Stimulated activated memory B cell treated with anti-CD40 and anti-IgM and Interleukin-4, amounts not matched to agents 10 μg/mL and 1 μg/mL and 100 μg/mL, for 72 hours (primary cell): ENCODE measurements around the gene TCIRG1.

Experiments
- ATAC-seq: fragments of 150-1000 bp; cut with Tn5 transposase; 2 replicates; pipeline ENCODE4 v1.10.0; 2021
- H3K27ac Mint-ChIP-seq: one replicate; pipeline ENCODE4 v1.8.0; 2022; ENCODE audit warnings: mild to moderate bottlenecking, mixed read lengths
- H3K27me3 Mint-ChIP-seq: one replicate; pipeline ENCODE4 v1.8.0; 2022; ENCODE audit warnings: mixed read lengths
- H3K36me3 Mint-ChIP-seq: one replicate; pipeline ENCODE4 v1.8.0; 2022; ENCODE audit warnings: mixed read lengths
- H3K4me1 Mint-ChIP-seq: one replicate; pipeline ENCODE4 v1.8.0; 2022; ENCODE audit warnings: mixed read lengths
- H3K4me3 Mint-ChIP-seq: one replicate; pipeline ENCODE4 v1.8.0; 2022; ENCODE audit warnings: mild to moderate bottlenecking, moderate library complexity, mixed read lengths
- H3K9me3 Mint-ChIP-seq: one replicate; pipeline ENCODE4 v1.8.0; 2022; ENCODE audit warnings: mixed read lengths

Gene TCIRG1

DNA sequence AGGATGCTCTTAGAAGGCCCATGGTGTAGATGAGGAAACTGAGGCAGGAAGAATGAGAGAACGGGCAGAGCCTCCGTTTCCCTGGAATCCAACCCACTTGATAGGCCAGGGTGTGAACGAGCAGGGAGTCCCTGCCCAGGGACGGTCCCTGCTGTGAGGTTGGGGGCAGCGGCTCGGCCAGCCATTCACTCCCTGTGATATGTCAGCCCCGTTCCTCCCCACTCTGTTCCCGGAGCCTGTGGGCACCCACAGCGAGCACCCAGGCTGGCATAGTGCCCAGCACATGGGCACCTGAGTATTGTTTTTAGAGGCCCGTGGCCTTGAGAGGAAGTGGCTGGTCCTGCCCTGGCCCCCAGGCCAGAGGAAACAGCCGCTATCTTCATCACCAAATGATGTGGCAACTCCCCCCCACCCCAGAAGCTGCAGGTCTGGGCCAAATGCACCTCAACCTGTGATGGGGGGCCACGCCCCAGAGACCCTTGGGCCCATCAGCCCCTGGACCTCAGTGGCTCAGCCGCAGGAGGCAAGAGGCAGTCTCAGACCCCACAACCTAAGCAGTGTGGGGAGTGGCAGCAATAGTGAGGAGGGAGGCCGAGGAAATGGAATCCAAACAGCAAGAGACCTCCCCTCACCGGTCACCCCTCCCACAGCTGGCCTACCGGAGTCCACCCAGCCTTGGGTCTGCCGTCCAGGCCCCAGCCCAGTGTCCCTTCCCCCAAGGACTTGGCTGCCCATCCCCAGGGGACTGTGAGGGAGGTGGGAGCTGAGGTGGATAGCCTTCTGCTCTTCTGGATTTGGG, 26.6 kb upstream of the TCIRG1 start:
- Mint-ChIP-seq H3K27ac (peak overlapping the region; percentile 5), H3K27me3 (no peaks in the 10 kb centered on the region), H3K36me3 (no peaks in the 10 kb centered on the region), H3K4me1 (peaks cover 32% of the 10 kb centered on the region), H3K4me3 (no peak overlapping the region), H3K9me3 (no peaks in the 10 kb centered on the region)
- ATAC-seq = no peak

DNA sequence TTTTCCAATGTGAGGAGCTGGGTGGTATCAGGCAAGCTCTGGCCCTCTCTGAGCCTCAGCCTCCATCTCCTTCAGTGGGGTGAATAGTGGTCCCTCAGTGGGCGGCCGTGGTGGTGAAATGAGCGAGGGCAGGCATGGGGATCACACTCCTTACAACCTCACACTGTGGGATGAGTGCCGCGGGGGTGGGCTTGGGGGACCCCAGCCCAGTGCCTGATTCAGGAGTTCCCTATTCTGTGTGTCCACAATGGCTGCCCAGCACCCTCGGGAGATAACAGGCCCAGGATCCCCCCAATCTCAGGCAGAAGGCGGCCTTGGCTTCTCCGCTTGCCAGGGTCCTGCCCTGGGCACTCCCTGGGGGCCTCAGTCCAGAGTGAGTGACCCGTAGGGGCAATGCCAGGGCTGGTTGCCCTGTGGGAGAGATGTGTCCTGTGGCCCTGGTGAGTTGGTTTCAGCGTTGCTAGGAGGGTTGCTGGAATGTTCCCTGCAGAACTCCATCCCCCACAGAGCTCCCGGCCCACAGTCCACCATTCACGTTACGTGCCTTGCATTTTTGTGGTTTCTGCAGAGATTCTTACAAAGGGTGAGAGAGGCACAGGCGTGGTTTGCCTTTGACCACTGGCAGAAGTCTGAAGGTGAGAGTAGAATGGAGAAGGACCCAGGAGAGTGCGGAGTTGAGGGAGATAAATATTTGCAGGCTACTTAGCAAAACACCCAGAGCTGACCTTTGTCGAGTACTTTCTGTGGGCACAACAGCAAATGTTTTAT, 25.8 kb upstream of the TCIRG1 start:
- Mint-ChIP-seq H3K27ac (no peak overlapping the region), H3K27me3 (no peaks in the 10 kb centered on the region), H3K4me3 (no peak overlapping the region), H3K4me1 (peaks cover 32% of the 10 kb centered on the region), H3K36me3 (no peaks in the 10 kb centered on the region), H3K9me3 (no peaks in the 10 kb centered on the region)
- no peak for ATAC-seq

DNA sequence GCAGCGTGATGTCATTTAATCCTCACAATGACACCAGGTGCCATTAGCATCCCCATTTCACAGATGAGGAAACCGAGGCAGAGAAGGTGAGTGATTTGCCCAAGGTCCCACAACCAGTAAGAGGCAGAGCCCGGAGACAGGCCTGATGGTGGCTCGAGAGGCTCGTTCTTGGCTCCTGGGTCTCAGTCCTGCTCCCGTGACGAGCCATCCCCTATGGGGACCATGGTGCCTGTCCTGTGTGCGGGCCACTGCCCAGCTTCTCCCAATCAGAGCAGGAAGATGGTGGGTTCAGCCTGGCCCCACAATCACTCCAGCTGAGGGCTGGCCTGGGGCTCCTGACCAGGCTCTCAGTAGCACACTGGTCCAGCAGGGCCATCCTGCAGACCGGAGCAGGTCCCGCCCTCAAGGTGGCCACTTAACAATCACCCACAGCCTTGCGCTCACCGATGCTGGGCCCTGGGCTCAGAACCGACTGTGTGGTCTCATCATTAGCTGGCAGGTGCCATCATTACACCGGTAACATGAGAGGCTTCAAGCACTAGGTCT, 25.1 kb upstream of the TCIRG1 start:
- H3K36me3 Mint-ChIP-seq = no peaks in the 10 kb centered on the region
- H3K4me1 Mint-ChIP-seq = peaks cover 30% of the 10 kb centered on the region
- no peak for ATAC-seq
- no peak overlapping the region for H3K4me3 Mint-ChIP-seq
- no peak overlapping the region for H3K27ac Mint-ChIP-seq
- peaks cover under 1% of the 10 kb centered on the region for H3K27me3 Mint-ChIP-seq
- no peaks in the 10 kb centered on the region for H3K9me3 Mint-ChIP-seq

DNA sequence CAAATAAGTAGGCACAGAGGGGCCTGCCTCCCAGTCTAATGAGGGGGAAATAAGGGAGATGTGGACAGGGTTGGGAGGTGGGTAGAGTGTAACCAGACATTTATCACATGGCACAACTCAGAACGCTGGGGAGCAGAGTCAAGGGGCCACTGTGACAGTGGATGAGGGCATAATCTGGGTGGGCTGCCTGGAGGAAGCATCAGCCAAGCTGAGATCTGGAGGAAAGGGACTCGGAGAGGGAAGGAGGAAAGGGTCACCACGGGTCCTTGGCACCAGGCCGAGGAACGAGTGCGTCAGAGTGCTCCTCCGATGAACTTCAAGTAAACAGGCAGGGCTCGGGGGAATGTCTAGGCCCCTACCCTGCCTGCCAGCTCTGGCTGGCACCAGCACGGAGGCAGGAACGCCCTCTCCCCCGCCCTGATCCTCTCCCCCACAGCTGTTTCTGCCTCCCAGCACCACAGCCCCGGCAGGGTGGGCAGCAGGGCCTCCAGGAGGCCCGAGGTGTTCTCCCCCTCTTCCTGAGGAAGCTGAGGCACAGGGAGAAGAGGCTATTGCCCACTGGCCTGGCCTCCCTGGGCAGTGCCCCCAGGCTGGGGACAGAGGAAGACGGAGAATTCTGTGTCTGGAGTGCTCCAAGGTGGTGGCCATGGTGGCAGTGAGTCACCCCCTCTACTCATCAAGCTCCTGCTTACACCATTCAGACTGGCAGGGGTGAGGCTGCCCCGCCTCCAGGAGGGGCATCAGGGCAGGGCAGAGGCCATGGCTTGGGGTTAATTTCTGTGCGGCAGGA, 24.5 kb upstream of the TCIRG1 start:
- Mint-ChIP-seq H3K27ac (no peak overlapping the region), H3K27me3 (peaks cover 7% of the 10 kb centered on the region), H3K4me3 (no peak overlapping the region), H3K4me1 (peaks cover 23% of the 10 kb centered on the region), H3K9me3 (no peaks in the 10 kb centered on the region), H3K36me3 (no peaks in the 10 kb centered on the region)
- no peak for ATAC-seq

DNA sequence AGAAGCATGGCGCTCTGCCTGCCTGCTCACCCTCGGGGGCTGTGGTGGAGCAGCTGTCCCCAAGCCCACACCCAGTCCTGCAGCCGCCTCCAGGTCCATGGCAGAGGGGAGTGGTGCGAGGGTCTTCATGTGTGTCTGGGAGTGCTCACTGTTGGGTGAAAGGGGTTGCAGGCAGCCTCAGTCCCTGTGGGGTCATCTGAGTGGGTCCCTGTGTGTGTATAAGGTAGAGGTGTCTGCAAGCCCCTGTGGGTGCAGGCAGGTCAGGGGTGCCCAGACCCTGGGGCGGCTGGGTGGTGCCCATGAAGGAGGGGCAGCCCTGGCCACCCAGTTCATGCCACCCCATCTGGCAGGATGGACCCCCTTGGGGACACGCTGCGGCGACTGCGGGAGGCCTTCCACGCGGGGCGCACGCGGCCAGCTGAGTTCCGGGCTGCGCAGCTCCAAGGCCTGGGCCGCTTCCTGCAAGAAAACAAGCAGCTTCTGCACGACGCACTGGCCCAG, 23.8 kb upstream of the TCIRG1 start:
- no peaks in the 10 kb centered on the region for H3K9me3 Mint-ChIP-seq
- peaks cover 16% of the 10 kb centered on the region for H3K4me1 Mint-ChIP-seq
- no peaks in the 10 kb centered on the region for H3K36me3 Mint-ChIP-seq
- no peak for ATAC-seq
- no peak overlapping the region for H3K27ac Mint-ChIP-seq
- peaks cover 13% of the 10 kb centered on the region for H3K27me3 Mint-ChIP-seq
- H3K4me3 Mint-ChIP-seq = no peak overlapping the region

DNA sequence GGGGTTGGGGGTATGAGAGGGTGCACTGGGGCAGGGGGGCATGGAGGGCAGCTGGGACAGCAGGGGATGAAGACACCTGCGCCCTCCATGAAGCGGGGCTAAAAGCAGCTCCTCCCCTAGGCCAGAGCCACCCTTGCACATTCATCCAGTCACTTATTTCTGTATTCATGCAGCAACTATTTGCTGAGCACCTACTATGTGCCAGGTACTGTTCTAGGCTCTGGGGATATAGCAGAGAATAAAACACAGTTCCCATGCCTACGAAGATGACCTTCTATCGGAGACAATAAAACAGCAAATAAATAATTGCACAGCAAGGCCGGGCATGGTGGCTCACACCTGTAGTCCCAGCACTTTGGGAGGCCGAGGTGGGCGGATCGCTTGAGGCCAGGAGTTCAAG, 23.4 kb upstream of the TCIRG1 start:
- no peaks in the 10 kb centered on the region for H3K36me3 Mint-ChIP-seq
- H3K27ac Mint-ChIP-seq = no peak overlapping the region
- no peaks in the 10 kb centered on the region for H3K9me3 Mint-ChIP-seq
- peaks cover 14% of the 10 kb centered on the region for H3K4me1 Mint-ChIP-seq
- no peak for ATAC-seq
- no peak overlapping the region for H3K4me3 Mint-ChIP-seq
- H3K27me3 Mint-ChIP-seq = peaks cover 18% of the 10 kb centered on the region

DNA sequence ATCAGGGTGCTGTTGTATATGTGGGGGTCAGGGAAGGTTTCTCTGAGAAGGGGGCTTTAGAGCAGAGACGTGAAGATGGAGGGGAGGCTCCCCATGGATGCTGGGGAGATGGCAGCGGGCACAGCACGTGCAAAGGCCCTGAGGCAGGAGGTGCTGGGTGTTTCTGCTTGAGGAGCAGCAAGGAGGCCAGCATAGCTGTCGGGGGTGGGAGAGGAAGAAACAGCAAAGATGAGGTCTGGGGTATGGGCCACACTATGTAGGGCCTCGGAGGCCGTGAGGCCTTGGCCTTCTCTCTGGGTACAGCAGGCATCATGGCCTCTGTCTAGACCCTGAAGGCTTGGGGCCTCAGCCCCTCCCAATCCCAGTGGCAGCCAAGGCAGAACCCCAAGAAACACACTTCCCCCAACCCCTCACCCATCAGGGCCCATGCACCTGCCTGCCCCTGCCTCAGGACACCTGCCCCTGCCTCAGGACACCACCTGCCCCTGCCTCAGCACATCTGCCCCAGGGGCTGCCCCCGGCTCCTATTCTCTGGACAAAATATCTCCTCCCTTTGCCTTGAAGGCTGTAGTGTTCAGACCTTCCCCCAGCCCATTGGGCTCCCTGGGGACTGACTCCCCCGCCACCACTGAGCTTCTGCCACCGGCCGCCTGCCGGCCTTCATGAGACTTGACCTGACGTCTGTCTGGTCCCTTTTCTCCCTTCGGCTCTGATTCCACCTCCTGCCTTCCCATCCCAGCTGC, 22.5 kb upstream of the TCIRG1 start:
- Mint-ChIP-seq H3K4me1 (peaks cover 11% of the 10 kb centered on the region), H3K36me3 (no peaks in the 10 kb centered on the region), H3K9me3 (no peaks in the 10 kb centered on the region), H3K27ac (no peak overlapping the region), H3K4me3 (no peak overlapping the region), H3K27me3 (peaks cover 21% of the 10 kb centered on the region)
- no peak for ATAC-seq

DNA sequence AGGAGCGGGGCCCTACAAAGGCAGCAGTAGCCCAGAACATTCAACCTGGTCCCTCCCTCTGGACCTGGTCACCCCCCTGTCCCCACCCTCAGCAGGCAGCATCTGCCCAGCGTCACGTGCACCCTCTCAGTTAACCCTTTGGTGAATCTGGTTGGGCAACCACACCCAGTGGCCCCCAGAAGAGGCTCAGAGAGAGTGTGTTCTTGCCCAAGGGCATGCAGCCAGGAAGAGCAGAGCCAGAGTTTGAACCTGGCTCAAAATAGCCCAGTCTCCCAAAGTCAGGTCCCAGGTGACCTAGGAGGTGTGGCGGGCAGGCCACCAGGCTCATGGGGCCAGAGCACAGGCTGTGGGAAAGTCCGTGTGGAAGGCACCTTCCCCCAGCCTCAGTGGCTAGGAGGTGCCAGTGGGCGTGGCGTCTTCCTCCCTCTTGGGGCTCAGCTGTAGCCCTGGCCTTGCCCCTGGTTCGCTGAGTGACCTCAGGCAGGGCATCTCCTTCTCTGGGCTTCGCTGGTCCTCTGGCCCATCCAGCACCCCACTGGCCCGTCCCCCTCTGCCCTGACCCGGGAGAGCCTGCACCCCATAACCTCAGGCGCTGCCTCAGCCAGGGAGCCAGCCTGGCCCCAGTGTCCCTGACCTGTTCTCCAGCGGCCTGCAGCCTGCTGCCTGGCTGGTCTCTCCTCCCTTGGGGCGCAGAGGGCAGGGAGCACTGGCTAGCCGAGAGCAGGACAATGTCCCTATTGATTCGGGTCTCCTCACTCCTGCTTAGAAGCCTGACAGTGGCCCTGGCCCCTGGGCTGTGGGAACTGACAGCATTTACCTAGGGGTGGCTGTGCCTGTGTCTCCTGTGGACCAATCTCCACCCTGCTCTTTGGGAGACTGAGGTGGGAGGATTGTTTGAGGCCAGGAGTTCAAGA, 21.7 kb upstream of the TCIRG1 start:
- no peaks in the 10 kb centered on the region for H3K36me3 Mint-ChIP-seq
- peaks cover 21% of the 10 kb centered on the region for H3K27me3 Mint-ChIP-seq
- ATAC-seq = no peak
- H3K9me3 Mint-ChIP-seq = no peaks in the 10 kb centered on the region
- no peak overlapping the region for H3K4me3 Mint-ChIP-seq
- H3K27ac Mint-ChIP-seq = no peak overlapping the region
- H3K4me1 Mint-ChIP-seq = peaks cover 11% of the 10 kb centered on the region

DNA sequence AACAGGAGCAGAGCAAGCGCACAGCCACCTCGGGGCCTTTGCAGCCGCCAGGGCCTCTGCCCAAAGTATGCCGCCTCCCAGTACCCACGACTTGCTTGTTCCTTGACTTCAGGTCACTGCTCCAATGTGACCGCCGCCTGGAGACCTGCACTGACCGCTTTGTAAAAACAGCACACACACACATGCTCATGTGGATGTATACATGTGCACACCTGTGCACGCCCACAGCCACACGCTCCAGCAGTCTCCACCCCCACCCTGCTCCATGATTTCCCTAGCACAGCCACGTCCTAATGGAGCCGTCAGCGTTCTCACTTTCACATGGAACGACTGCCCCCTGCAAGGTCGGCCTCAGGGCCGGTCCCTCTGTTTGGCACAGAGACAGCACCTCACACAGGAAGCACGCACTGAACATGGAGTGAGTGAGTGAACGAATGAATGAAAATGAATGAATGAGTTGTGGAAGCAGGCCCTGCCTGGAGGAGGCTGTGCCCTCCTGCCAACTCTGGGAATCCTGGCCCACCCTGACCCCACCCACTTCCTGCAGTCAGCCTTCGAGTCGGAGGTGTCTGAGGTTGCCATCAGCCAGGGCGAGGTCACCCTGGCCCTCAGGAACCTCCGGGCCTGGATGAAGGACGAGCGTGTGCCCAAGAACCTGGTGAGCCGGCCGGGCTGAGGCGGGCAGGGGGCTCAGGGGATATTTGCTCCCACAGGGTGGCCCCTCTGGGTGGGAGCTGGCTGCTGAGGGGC, 20.7 kb upstream of the TCIRG1 start:
- Mint-ChIP-seq H3K9me3 (no peaks in the 10 kb centered on the region), H3K4me1 (peaks cover 11% of the 10 kb centered on the region), H3K27ac (no peak overlapping the region), H3K36me3 (no peaks in the 10 kb centered on the region), H3K4me3 (no peak overlapping the region), H3K27me3 (peaks cover 21% of the 10 kb centered on the region)
- no peak for ATAC-seq

DNA sequence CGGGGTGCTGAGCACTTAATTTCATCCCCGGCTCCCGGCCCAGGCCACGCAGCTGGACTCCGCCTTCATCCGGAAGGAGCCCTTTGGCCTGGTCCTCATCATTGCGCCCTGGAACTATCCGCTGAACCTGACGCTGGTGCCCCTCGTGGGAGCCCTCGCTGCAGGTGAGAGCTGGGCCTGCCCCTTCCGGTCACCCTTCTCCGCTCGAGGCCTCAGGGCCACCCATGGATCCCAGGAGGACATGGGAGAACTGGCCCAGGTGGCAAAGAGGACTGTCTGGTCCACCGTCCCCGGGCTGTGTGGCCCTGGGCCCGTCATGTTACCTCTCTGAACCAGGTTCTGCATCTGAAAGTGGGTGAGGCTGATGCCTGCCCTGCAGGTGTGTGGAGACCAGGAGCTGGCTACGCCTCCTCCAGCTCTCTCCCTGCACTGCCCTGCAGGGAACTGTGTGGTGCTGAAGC, 20.1 kb upstream of the TCIRG1 start:
- Mint-ChIP-seq H3K27me3 (peaks cover 21% of the 10 kb centered on the region), H3K4me3 (no peak overlapping the region), H3K4me1 (peaks cover 11% of the 10 kb centered on the region), H3K9me3 (no peaks in the 10 kb centered on the region), H3K27ac (no peak overlapping the region), H3K36me3 (no peaks in the 10 kb centered on the region)
- no peak for ATAC-seq

DNA sequence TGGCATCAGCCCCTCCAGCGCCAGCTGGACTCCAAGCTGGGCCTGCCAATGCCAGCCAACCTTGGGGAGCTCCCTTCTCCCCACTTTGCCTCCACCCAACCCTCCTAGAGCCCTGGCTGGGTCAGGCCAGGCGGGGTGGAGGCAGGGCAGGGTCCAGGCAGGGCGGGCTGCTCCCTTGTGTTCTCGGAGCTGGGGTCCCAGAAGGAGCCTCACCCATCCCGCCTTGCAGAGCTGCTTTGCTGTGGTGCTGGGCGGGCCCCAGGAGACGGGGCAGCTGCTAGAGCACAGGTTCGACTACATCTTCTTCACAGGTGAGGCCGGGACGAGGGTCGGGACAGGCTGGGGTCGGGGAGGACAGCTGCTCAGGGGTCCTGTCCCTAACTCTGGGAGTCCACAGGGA, 19.3 kb upstream of the TCIRG1 start:
- Mint-ChIP-seq H3K4me3 (no peak overlapping the region), H3K9me3 (no peaks in the 10 kb centered on the region), H3K27me3 (peaks cover 21% of the 10 kb centered on the region), H3K27ac (no peak overlapping the region), H3K36me3 (peaks cover under 1% of the 10 kb centered on the region), H3K4me1 (peaks cover 11% of the 10 kb centered on the region)
- no peak for ATAC-seq

DNA sequence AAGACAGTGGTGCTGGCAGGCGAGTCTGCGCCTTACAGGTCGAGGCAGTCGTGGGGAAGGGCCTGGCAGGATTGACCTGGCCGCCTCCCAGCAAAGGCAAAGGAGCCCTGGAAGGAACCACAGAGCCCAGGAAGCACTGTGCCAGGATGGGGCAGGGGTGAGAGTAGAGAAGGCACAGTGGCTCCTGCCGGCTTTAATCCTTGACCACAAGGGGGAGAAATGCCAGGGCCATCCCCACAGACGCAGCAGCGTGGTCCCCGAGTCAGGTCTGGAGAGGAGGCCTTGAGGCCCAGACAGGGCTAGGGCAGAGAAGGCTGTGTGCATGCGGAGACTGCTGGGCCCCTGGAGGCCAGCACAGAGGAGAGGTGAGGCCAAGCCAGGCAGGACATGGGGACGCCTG, 18.2 kb upstream of the TCIRG1 start:
- no peak for ATAC-seq
- Mint-ChIP-seq H3K27ac (peak overlapping the region; percentile 29), H3K4me1 (peaks cover 16% of the 10 kb centered on the region), H3K36me3 (peaks cover 11% of the 10 kb centered on the region), H3K9me3 (no peaks in the 10 kb centered on the region), H3K27me3 (peaks cover 21% of the 10 kb centered on the region), H3K4me3 (no peak overlapping the region)

DNA sequence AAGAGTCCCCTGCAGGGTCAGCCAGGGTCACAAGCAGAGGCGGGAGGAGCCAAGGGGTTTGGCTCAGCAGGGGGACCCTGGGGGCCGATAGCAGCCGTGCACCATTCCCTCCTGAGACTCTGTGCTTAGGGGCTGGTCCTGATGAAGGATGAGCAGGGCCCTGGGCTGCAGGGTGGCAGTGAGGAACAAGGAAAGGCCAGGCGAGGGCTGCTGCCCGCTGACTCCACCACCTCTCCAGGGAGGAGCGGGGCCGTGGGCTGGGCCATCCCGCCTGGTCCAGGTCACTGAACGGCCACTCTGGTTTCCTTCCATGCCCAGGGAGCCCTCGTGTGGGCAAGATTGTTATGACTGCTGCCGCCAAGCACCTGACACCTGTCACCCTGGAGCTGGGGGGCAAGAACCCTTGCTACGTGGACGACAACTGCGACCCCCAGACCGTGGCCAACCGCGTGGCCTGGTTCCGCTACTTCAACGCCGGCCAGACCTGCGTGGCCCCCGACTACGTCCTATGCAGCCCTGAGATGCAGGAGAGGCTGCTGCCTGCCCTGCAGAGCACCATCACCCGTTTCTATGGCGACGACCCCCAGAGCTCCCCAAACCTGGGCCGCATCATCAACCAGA, 17.5 kb upstream of the TCIRG1 start:
- ATAC-seq = no peak

More for the DNA sequence above, 17.5 kb upstream of the TCIRG1 start:
- H3K27ac Mint-ChIP-seq = no peak overlapping the region
- peaks cover 16% of the 10 kb centered on the region for H3K4me1 Mint-ChIP-seq
- H3K4me3 Mint-ChIP-seq = no peak overlapping the region
- peaks cover 17% of the 10 kb centered on the region for H3K36me3 Mint-ChIP-seq
- H3K9me3 Mint-ChIP-seq = no peaks in the 10 kb centered on the region
- peaks cover 21% of the 10 kb centered on the region for H3K27me3 Mint-ChIP-seq
